GM18907 (cell line): ENCODE measurements around the gene MAP2K3.

Source experiments
- ATAC-seq: cut with Tn5 transposase; IDR thresholded peaks from one replicate; pipeline ENCODE4 v1.9.1; 2021; ENCODE audit warnings: mild to moderate bottlenecking, moderate library complexity; ENCODE audit not compliant: unreplicated experiment

MAP2K3 gene

GRCh38 chr17:21282231-21282630, 2.3 kb upstream of the MAP2K3 start:
- ATAC-seq = no peak

- ATAC-seq = no peak
Observed at GRCh38 chr17:21282850-21283249, 1.7 kb upstream of the MAP2K3 start.

GRCh38 chr17:21283482-21284318, 811 bp upstream of the MAP2K3 start:
- peak; percentile 8 for ATAC-seq

GRCh38 chr17:21285164-21286065, 904 bp downstream of the MAP2K3 start:
- no peak for ATAC-seq

GRCh38 chr17:21286066-21286770, 1.7 kb downstream of the MAP2K3 start:
- no peak for ATAC-seq

GRCh38 chr17:21286909-21287702, 2.6 kb downstream of the MAP2K3 start:
- peak; percentile 1 for ATAC-seq

GRCh38 chr17:21287703-21288449, 3.4 kb downstream of the MAP2K3 start:
- peak; percentile 55 for ATAC-seq

GRCh38 chr17:21288571-21289017, 4.1 kb downstream of the MAP2K3 start:
- peak; percentile 25 for ATAC-seq

GRCh38 chr17:21289175-21289901, 4.8 kb downstream of the MAP2K3 start:
- ATAC-seq = no peak

- ATAC-seq = no peak
Observed at GRCh38 chr17:21289902-21290571, 5.5 kb downstream of the MAP2K3 start.

- no peak for ATAC-seq
Observed at GRCh38 chr17:21291357-21291756, 6.8 kb downstream of the MAP2K3 start.

- ATAC-seq = no peak
Observed at GRCh38 chr17:21291862-21292261, 7.4 kb downstream of the MAP2K3 start.

- no peak for ATAC-seq
Observed at GRCh38 chr17:21292867-21293830, 8.6 kb downstream of the MAP2K3 start.

- no peak for ATAC-seq
Observed at GRCh38 chr17:21293831-21294210, 9.3 kb downstream of the MAP2K3 start.

GRCh38 chr17:21294321-21295035, 10.0 kb downstream of the MAP2K3 start:
- no peak for ATAC-seq
